HG02973 (cell line): ENCODE data around the gene SLC6A19.

Experiments used
- ATAC-seq: cut with Tn5 transposase; IDR thresholded peaks from one replicate; pipeline ENCODE4 v1.9.1; 2021; ENCODE audit warnings: moderate library complexity; ENCODE audit not compliant: unreplicated experiment

The SLC6A19 gene

DNA sequence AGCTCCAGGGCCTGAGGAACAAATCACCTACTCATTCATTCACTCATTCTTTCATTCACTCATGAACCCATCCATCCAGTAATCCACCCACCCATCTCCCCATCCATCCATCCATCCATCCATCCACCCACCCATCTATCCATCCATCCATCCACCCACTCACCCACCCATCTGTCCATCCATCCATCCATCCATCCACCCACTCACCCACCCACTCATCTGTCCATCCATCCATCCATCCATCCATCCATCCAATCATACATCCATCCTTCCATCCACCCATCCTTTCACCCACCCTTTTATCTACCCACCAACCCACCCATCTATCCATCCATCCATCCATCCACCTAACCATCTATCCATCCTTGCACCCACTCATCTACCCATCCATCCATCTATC lies 35.5 kb upstream of the SLC6A19 start:
- no peak for ATAC-seq

DNA sequence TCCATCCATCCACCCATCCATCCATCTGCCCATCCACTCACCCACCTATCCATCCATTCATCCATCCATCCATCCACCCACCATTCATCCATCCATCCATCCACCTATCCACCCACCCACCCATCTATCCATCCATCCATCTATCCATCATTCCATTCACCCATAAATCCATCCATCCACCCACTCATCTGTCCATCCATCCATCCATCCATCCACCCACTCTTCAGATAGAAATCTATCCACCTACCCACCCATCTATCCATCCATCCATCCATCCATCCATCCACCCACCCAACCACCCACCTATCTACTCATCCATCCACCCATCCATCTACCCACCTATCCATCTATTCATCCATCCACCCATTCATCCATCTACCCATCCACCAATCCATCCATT lies 35.0 kb upstream of the SLC6A19 start:
- no peak for ATAC-seq

- ATAC-seq = no peak
Measured at GRCh38 chr5:1167361-1167727, 34.1 kb upstream of the SLC6A19 start.

DNA sequence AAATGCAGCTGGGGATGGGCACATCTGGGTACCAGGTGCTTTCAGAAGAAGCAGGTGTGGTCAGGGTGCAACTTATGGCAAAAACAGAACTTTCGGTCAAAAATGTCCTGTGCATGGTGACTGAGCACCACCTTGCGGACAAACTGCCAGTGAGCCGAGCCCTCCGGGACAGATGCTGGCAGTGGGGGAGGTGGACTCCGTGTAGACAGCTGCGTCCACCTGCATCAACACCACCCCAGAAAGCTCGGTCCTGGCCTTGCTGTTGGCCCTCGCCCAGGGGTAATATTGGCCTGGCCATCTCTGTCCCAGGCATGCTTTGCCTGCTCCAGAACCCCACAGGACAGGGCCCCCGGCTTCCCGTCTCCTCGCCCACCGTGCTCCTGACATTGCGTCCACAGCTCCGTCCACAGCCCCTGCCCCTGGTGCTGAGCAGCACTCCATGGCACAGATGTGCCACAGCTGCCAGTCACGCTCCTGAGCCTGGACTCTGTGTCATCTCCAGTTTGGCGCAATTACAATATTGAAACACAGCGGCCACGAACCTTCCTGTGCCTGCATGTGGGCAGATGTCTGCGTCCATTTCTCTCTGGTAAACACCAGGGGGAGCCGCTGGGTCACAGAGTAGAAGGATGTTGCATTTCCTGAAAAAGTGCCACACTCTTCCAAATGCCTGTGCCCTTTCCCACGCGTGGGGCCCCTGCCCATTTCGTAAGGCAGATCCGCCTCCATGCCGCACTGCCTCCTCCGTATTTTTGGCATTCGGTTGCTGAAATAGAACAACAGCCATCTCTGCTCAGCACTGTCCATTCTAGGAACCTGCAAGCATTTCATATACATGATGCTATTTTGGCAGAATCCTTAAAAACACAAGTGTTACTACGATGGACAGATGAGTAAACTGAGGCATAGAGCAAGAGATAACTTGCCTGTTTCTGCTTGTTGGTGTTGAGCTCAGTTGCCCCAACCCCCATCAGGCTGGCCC lies 33.4 kb upstream of the SLC6A19 start:
- ATAC-seq = no peak

GRCh38 chr5:1168796-1169195 lies 32.6 kb upstream of the SLC6A19 start:
- ATAC-seq = no peak

DNA sequence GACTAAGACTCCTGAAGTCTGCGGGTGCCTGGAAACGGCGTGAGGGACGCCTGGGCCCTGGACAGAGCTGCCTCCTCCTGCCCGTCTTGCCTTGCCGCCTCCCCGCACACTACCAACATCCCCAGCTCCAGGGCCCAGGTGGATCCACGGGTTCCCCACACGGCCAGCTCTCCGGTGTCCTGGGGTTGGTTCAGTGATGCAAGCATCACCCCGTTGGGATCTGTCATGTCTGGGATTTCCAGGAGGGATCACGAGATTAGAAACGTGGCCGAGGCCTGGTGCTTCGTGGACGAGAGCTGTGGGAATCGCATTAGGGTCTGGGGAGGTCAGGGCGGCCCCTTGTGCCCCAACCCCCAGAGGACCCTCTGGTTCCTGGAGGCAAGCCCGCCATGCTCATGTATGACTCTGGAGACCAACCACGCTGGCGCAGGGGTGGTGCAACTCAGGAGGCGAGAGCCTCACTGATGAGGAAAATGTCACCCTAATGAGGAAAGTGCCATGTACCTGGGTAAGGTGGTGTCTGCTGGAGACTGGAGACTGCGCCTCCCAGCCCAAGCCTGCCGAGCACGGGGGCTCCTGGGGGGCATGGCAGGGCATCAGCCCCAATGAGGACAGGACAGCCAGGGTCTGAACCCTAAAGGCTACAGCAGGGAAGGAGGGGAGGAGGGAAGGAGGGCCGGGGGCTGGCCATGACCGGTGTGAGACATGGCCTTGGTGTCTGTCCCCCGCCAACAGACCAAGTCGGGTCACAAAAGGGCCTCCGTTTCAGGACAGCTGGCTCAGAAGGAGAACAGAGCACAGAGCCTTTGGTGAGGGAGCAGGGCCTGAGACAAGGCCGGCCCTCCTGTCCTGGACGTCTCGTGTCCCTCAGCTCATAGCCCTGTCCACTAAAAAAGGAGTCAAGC lies 31.9 kb upstream of the SLC6A19 start:
- ATAC-seq = no peak

- ATAC-seq = no peak
Measured at GRCh38 chr5:1171340-1171941, 30.0 kb upstream of the SLC6A19 start.

DNA sequence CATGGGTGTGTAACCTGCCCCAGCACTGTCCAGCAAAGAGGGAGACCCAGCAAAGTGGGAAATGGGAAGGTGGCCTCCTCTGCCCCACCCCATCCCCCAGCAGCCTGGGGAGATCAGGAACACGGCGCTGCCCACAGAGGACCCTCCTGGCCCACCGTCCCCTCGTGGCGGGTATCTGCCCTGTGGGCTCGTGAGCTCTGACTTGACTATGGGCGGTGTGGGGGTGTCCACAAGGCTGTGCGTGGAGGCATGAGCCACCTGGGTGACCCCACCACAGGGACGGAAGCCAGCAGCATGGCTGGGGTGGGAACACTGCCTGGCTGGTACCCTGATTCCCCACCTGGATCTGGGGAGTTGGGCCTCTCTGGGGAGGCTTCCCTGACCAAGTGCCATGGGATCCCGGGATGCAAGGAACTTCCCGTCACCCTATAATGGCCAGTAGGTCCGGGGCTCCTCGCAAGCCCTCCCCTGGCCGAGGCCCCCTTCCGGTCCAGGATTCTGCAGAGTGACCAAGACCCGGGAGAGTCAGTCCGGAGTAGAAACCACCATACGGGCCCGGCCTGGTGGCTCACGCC lies 29.3 kb upstream of the SLC6A19 start:
- no peak for ATAC-seq

DNA sequence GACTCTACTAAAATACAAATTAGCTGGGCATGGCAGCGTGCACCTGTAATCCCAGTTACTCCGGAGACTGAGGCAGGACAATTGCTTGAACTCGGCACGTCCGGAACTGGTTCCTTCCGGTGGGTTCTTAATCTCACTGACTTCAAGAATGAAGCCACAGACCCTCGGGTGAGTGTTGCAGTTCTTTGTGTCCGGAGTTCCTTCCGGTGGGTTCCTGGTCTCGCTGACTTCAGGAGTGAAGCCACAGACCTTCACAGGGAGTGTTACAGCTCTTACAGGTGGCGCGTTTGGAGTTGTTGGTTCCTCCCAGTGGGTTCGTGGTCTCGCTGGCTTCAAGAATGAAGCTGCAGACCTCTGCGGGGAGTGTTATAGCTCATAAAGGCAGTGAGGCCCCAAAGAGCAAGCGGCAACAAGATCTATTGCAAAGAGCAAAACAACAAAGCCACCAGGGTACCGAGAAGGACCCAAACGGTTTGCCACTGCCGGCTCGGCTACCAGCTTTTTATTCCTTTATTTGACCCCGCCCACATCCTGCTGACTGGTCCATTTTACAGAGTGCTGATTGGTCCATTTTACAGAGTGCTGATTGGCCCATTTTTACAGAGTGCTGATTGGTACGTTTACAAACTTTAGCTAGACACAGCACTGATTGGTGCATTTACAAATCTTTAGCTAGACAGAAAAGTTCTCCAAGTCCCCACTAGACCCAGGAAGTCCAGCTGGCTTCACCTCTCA lies 28.6 kb upstream of the SLC6A19 start:
- no peak for ATAC-seq

DNA sequence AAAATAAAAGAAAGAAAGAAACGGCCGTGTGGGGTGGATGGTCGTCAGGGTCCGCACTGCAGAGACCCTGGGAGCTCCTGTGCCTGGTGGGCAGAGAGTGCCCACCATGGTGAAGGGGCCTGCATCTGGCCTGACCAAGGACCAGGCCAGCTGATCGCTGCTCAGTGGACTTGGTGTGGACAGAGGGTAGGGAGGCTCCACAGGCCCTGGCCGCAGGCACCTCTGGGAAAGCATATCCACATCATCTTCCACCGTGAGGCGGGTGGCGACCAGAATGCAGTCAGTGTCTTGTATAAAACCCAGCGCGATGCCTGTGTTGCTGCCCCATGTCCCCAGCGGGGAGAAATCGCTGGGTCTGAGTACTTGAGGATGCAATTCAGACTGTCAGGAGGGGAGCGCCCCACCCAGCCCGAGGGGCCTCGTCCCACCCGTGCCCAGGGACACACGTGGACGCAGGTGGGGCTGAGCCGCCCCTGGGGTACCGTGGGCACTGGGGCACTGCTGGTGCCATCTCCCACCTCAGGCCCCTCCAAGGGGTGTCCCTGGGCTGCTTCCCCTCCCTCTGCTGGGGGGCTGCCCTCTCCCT lies 27.8 kb upstream of the SLC6A19 start:
- ATAC-seq = no peak

GRCh38 chr5:1174122-1174936 lies 27.1 kb upstream of the SLC6A19 start:
- ATAC-seq = no peak

- ATAC-seq = no peak
Measured at GRCh38 chr5:1175015-1175414, 26.4 kb upstream of the SLC6A19 start.

GRCh38 chr5:1175801-1176472 lies 25.5 kb upstream of the SLC6A19 start:
- no peak for ATAC-seq

DNA sequence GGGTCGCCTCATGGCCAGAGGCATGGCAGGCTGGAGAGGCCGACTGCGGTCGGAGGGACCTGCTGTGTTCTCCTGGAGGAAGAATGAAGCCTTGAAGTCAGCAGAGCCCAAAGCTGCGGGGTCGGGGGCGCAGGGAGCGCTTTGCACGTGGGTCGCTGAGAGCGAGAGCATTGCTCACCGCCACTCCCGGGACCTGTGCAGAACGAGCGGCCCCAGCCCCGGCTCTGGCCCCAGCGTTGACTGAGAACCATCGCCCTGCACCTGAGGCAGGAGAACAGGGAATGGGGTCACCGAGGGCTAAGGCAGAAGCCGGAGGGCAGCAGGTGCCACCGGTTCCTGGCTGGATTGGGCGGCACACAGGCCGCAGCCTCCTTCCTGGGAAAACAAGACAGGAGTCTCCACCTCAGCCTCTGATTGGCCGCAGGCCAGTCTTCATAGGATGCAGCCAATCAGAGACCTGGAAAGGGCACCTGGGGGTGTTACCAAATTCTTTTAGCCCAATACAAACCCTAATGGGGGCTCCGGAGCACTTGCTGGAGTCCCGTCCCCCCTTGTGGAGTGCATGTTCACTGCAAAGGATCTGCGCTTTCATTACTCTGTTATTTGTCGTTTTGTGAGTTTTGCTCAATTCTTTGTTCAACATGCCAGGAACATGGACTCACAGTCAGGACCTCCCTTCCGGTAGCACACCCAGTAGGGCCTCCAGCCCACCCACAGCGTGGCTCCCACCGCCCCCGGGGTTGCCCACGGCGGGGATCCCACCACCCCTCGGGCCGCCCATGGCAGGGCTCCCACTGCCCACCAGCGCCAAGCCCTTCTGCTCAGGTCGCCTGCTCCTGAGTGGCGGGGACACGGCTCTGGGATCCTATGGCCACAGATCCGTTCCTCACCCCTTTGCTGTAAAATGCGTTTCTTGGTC lies 24.7 kb upstream of the SLC6A19 start:
- no peak for ATAC-seq

DNA sequence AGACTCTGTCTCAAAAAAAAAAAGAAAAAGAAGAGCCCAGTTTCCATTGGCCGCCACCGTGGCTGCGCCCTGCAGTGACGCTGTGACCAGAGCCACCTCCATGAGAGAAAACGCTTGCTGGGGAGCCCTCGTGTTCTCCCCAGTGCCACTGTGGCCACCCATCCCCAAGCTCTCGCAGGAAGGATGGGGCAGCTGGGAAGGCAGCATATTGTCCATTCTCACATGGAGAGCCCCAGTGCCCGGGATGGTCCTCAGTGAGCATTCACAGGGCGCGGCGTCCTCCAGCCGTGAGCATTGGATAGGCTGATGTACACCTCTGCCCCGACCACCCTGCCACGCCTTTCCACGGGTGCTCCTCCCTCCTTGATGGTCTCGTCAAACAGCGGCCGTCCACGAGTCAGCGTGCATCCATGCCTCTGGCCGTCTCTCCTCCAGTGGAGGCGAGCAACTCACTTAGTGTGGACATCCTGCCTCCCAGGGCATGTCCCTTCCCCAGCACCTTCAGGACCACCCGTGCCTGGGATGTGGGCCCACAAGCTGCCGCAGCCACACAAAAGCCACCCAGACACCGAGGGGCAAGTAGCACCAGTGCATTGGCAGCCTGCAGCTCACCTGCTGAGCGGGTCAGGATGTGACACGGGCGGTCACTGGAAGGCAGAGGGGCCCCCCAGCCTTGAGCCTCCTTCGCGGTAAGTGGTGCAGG lies 23.4 kb upstream of the SLC6A19 start:
- no peak for ATAC-seq

GRCh38 chr5:1178529-1179382 lies 22.6 kb upstream of the SLC6A19 start:
- ATAC-seq = no peak
